Measurements from ENCODE around the gene CACNA1B. TPM values are rescaled to one million over a fixed set of nuclear protein-coding genes. Genes with fewer than 3 reads are reported as not detected.

The CACNA1B gene
- total and polyA plus RNA-seq, 2 of the 13 experiments (the other 11 are each of a cell fraction or from before 2014, with no cell fraction given) = under 0.01 to 0.04 TPM

DNA sequence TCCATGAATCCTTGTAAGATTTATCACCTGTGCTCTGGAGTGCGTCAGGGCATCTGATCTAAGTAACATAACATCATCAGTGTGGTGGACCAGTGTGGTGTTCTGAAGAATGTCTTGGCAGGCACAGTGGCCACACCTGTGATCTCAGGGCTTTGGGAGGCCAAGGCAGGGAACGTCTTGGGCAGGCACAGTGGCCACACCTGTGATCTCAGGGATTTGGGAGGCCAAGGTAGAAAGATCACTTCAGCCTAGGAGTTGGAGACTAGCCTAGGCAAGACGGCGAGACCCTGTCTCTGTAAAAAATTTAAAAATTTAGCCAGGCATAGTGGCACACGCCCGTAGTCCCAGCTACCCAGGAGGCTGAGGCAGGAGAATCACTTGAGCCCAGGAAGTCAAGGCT, 185.5 kb downstream of the CACNA1B start (continued):
- TF ChIP-seq ZFP36L1 (CRISPR knock-in tag; IDR thresholded peaks at IDR 0.05) (no peak), NR2F2 (IDR thresholded peaks at IDR 0.05; ENCODE audit: borderline replicate concordance, low read depth) (no peak)
- TF ChIP-seq, protein P1, sequence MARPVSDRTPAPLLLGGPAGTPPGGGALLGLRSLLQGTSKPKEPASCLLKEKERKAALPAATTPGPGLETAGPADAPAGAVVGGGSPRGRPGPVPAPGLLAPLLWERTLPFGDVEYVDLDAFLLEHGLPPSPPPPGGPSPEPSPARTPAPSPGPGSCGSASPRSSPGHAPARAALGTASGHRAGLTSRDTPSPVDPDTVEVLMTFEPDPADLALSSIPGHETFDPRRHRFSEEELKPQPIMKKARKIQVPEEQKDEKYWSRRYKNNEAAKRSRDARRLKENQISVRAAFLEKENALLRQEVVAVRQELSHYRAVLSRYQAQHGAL (CRISPR knock-in tag; IDR thresholded peaks at IDR 0.05; ENCODE audit: not compliant biosample characterization) = no peak
- TF ChIP-seq, protein P2, sequence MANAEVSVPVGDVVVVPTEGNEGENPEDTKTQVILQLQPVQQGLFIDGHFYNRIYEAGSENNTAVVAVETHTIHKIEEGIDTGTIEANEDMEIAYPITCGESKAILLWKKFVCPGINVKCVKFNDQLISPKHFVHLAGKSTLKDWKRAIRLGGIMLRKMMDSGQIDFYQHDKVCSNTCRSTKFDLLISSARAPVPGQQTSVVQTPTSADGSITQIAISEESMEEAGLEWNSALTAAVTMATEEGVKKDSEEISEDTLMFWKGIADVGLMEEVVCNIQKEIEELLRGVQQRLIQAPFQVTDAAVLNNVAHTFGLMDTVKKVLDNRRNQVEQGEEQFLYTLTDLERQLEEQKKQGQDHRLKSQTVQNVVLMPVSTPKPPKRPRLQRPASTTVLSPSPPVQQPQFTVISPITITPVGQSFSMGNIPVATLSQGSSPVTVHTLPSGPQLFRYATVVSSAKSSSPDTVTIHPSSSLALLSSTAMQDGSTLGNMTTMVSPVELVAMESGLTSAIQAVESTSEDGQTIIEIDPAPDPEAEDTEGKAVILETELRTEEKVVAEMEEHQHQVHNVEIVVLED (CRISPR knock-in tag; IDR thresholded peaks at IDR 0.05; ENCODE audit: borderline replicate concordance) = no peak

DNA sequence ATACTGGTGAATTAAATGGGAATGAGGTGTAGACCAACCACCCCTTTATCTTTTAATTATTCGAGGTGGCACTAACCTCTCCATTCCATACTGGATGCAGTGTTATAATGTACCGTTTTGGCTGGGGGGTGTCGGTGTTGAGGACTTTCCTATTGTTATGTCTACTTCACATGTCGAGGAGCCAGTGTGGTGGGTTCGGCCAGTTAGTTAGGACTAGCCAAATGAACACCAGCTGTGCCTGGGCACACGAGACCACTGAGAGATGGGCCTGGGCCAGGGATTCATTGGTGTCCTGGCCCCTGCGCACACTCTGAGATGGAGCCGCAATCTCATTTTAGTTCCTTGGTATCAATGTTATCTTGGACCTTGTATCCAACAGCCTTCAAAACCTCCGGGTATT, 186.2 kb downstream of the CACNA1B start:
- POLR2A ChIA-PET = no interaction called here
- intact Hi-C loops (cut with micrococcal nuclease; ENCODE audit: unreplicated experiment) = no loop called here
- TF ChIP-seq, protein P3, sequence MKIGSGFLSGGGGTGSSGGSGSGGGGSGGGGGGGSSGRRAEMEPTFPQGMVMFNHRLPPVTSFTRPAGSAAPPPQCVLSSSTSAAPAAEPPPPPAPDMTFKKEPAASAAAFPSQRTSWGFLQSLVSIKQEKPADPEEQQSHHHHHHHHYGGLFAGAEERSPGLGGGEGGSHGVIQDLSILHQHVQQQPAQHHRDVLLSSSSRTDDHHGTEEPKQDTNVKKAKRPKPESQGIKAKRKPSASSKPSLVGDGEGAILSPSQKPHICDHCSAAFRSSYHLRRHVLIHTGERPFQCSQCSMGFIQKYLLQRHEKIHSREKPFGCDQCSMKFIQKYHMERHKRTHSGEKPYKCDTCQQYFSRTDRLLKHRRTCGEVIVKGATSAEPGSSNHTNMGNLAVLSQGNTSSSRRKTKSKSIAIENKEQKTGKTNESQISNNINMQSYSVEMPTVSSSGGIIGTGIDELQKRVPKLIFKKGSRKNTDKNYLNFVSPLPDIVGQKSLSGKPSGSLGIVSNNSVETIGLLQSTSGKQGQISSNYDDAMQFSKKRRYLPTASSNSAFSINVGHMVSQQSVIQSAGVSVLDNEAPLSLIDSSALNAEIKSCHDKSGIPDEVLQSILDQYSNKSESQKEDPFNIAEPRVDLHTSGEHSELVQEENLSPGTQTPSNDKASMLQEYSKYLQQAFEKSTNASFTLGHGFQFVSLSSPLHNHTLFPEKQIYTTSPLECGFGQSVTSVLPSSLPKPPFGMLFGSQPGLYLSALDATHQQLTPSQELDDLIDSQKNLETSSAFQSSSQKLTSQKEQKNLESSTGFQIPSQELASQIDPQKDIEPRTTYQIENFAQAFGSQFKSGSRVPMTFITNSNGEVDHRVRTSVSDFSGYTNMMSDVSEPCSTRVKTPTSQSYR (CRISPR knock-in tag; IDR thresholded peaks at IDR 0.05; ENCODE audit: borderline replicate concordance) = no peak
- TF ChIP-seq ZNF784 (CRISPR knock-in tag; IDR thresholded peaks at IDR 0.05; ENCODE audit: borderline replicate concordance) = no peak
- no peak for TF ChIP-seq MYC (CRISPR knock-in tag; IDR thresholded peaks at IDR 0.05; ENCODE audit: borderline replicate concordance)
- TF ChIP-seq ETS1 (CRISPR knock-in tag; IDR thresholded peaks at IDR 0.05) = no peak
- TF ChIP-seq ATF7-NPFF (CRISPR knock-in tag; IDR thresholded peaks at IDR 0.05; ENCODE audit: low read depth) = no peak
- TF ChIP-seq DNMT1 (CRISPR knock-in tag; IDR thresholded peaks at IDR 0.05) = no peak
- TF ChIP-seq ZNF790 (CRISPR knock-in tag; IDR thresholded peaks at IDR 0.05; ENCODE audit: borderline replicate concordance) = no peak
- TF ChIP-seq, protein P4, sequence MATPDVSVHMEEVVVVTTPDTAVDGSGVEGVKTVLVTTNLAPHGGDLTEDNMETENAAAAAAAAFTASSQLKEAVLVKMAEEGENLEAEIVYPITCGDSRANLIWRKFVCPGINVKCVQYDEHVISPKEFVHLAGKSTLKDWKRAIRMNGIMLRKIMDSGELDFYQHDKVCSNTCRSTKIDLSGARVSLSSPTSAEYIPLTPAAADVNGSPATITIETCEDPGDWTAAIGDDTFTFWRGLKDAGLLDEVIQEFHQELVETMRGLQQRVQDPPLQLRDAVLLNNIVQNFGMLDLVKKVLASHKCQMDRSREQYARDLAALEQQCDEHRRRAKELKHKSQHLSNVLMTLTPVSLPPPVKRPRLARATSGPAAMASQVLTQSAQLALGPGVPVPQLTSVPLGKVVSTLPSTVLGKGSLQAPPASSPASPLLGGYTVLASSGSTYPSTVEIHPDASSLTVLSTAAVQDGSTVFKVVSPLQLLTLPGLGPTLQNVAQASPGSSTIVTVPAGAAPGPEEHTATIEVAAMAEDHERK (CRISPR knock-in tag; IDR thresholded peaks at IDR 0.05; ENCODE audit: low read depth) = no peak
- no peak for TF ChIP-seq ATRX (CRISPR knock-in tag; IDR thresholded peaks at IDR 0.05; ENCODE audit: borderline replicate concordance)
- TF ChIP-seq NR3C1 (CRISPR knock-in tag; IDR thresholded peaks at IDR 0.05) = no peak

More for the DNA sequence above, 186.2 kb downstream of the CACNA1B start:
- Histone ChIP-seq H4K20me1 (ENCODE audit: insufficient read depth, low read length) (no peaks in the 10 kb centered on the region), H3K27ac (ENCODE audit: extremely low read length, insufficient read depth, low read length) (no peak overlapping the region), H3K36me3 (replicated peaks in 1 of 2; ENCODE audit: control insufficient read depth in 1 of 2, insufficient read depth in 2 of 2, low read length in 2 of 2) (no peaks in the 10 kb centered on the region), H3K79me2 (ENCODE audit: insufficient read depth, low read length) (no peaks in the 10 kb centered on the region), H3K27me3 (ENCODE audit: control insufficient read depth in 1 of 2, insufficient read depth in 2 of 2, low read length in 2 of 2) (peaks cover 3 to 29% of the 10 kb centered on the region in 2 experiments; a peak in 3 of 5 replicates), H2AFZ (ENCODE audit: low read length) (no peak overlapping the region), H3K4me2 (ENCODE audit: low read depth, low read length) (no peak overlapping the region), H3K9me3 (ENCODE audit: low read length) (no peaks in the 10 kb centered on the region), H3K4me1 (ENCODE audit: insufficient read depth, low read length) (no peaks in the 10 kb centered on the region), H3K4me3 (replicated peaks in 1 of 3; ENCODE audit: insufficient read depth in 1 of 3, low read depth in 2 of 3, low read length in 3 of 3) (no peak overlapping the region), H3K9ac (ENCODE audit: insufficient read depth, low read depth, low read length) (no peak overlapping the region)
- CTCF ChIA-PET (ENCODE audit: low intra/inter-chr PET ratio, low total read pairs) = no interaction called here
- 21% methylated on average over 9 of the region's 9 CpGs for WGBS (ENCODE audit: low lambda C conversion rate)
- FAIRE-seq = no peak
- in situ Hi-C loops (cut with HindIII; ENCODE audit: extremely low pct_ligation_motif_present, low pct_unique_long_range_greater_than_20kb) = no loop called here
- no peak for DNase-seq (ENCODE audit: low spot score)
- BruUV-seq (replicated peaks) = no TSS peak
- ATAC-seq = no peak

Data from HepG2 (cell line).